H1 (cell line): ENCODE results near the gene ST14. TPM values are rescaled to one million over a fixed set of nuclear protein-coding genes. Genes with fewer than 3 reads are reported as not detected.
"Not testable (repeated sequence)": the region's sequence is repeated elsewhere in the genome, so short reads cannot be mapped to it uniquely, and the experiment has no call there.

ENCODE experiments used
- CTCF ChIA-PET: fragments of 300-600 bp; sonication (Branson Sonifier 250); formaldehyde crosslinking; loops from one replicate; lab custom pipeline; 2021; ENCODE audit not compliant: partially characterized antibody; lab: Charles Lee
- POLR2A ChIA-PET: fragments of 300-600 bp; sonication (Branson Sonifier 250); formaldehyde crosslinking; loops from one replicate; lab custom pipeline; 2021; ENCODE audit warnings: inconsistent platforms; ENCODE audit not compliant: partially characterized antibody; lab: Charles Lee
- DNase-seq, 2 experiments: peaks; one replicate each; pipeline versions ENCODE4 v3.0.0 to v3.0.0-alpha.2; 2010 to 2022; ENCODE audit warnings: low spot score in 2 of 2, low read depth in 1 of 2, mixed read lengths in 1 of 2
- FAIRE-seq: peaks from 2 replicates; lab custom pipeline; 2011; peaks lifted over from hg19 to GRCh38; lab: Jason Lieb, UNC
- H2AFZ ChIP-seq: 2 replicates; pipeline ENCODE4 v1.8.1; 2012; ENCODE audit warnings: low read length, inconsistent platforms
- H2AK5ac ChIP-seq: 2 replicates; pipeline ENCODE4 v1.6.1; 2013; ENCODE audit warnings: low read depth, low read length
- H2BK120ac ChIP-seq: replicated peaks from 2 replicates; pipeline ENCODE3; 2013; ENCODE audit warnings: low read depth, low read length, inconsistent platforms
- H2BK12ac ChIP-seq: 2 replicates; pipeline ENCODE4 v1.6.1; 2013; ENCODE audit warnings: low read depth, low read length
- H2BK15ac ChIP-seq: 2 replicates; pipeline ENCODE4 v1.6.1; 2013; ENCODE audit warnings: low read length
- H2BK20ac ChIP-seq: 2 replicates; pipeline ENCODE4 v1.6.1; 2013; ENCODE audit warnings: low read length
- H2BK5ac ChIP-seq: 2 replicates; pipeline ENCODE4 v1.6.1; 2013; ENCODE audit warnings: low read depth, low read length
- H3K14ac ChIP-seq: 2 replicates; pipeline ENCODE4 v1.6.1; 2013; ENCODE audit warnings: inconsistent platforms; ENCODE audit not compliant: insufficient read length
- H3K18ac ChIP-seq: 2 replicates; pipeline ENCODE4 v1.6.1; 2013; ENCODE audit warnings: low read length; ENCODE audit errors: extremely low read depth
- H3K23ac ChIP-seq: 2 replicates; pipeline ENCODE4 v1.6.1; 2013; ENCODE audit warnings: inconsistent platforms; ENCODE audit not compliant: insufficient read length
- H3K23me2 ChIP-seq: 2 replicates; pipeline ENCODE4 v1.6.1; 2013; ENCODE audit warnings: low read depth, low read length
- H3K27ac ChIP-seq: 2 replicates; pipeline ENCODE4 v1.6.1; 2011; ENCODE audit warnings: low read depth, low read length, inconsistent platforms
- H3K27me3 ChIP-seq, 4 experiments: replicated peaks in 1 of 4; 1 replicate in 1 of 4; 2 replicates in 3 of 4; pipeline versions ENCODE4 v1.6.1 to v1.8.1; 2011 to 2013; ENCODE audit warnings: low read length in 3 of 4, mild to moderate bottlenecking in 3 of 4, inconsistent platforms in 2 of 4, mixed read lengths in 2 of 4, moderate library complexity in 1 of 4; ENCODE audit not compliant: control insufficient read depth in 3 of 4, insufficient read depth in 3 of 4; ENCODE audit errors: extremely low read depth in 1 of 4
- H3K36me3 ChIP-seq, 4 experiments: 2 replicates each; pipeline versions ENCODE4 v1.6.1 to v1.8.1; 2011 to 2013; ENCODE audit warnings: mild to moderate bottlenecking in 4 of 4, low read length in 3 of 4, moderate library complexity in 2 of 4, control low read depth in 1 of 4, inconsistent platforms in 1 of 4; ENCODE audit not compliant: insufficient read depth in 4 of 4, control insufficient read depth in 2 of 4
- H3K4ac ChIP-seq: replicated peaks from 2 replicates; pipeline ENCODE3; 2013; ENCODE audit warnings: low read length, low read depth, mixed read lengths, inconsistent platforms; ENCODE audit not compliant: insufficient read length
- H3K4me1 ChIP-seq, 4 experiments: replicated peaks in 1 of 4; 1 replicate in 1 of 4; 2 replicates in 3 of 4; pipeline versions ENCODE4 v1.6.1 to v1.8.1; 2011 to 2013; ENCODE audit warnings: low read length in 3 of 4, inconsistent platforms in 2 of 4, mixed read lengths in 1 of 4; ENCODE audit not compliant: insufficient read depth in 4 of 4, control insufficient read depth in 3 of 4
- H3K4me2 ChIP-seq, 2 experiments: 2 replicates each; pipeline versions ENCODE4 v1.6.1 to v1.8.1; 2011 to 2013; ENCODE audit warnings: low read depth in 2 of 2, low read length in 2 of 2, control low read depth in 1 of 2, inconsistent platforms in 1 of 2, mild to moderate bottlenecking in 1 of 2; ENCODE audit not compliant: insufficient read depth in 1 of 2
- H3K4me3 ChIP-seq, 4 experiments: fragments of 200-600, 300-600 bp in 1 of 4; sonication (generic), shearing (Covaris generic), sonication (Bioruptor Twin) in 1 of 4; 2 replicates each; pipeline versions ENCODE4 v1.5.1 to v1.8.1; 2011 to 2016; ENCODE audit warnings: low read length in 4 of 4, low read depth in 3 of 4, control low read depth in 2 of 4, inconsistent platforms in 2 of 4, mild to moderate bottlenecking in 2 of 4, mixed read lengths in 1 of 4, moderate library complexity in 1 of 4; ENCODE audit not compliant: insufficient read depth in 2 of 4; ENCODE audit errors: extremely low read depth in 1 of 4
- H3K56ac ChIP-seq: replicated peaks from 2 replicates; pipeline ENCODE3; 2013; ENCODE audit warnings: low read depth, mild to moderate bottlenecking, mixed read lengths, low read length, inconsistent platforms; ENCODE audit not compliant: insufficient read length
- H3K79me1 ChIP-seq: 2 replicates; pipeline ENCODE4 v1.6.1; 2013; ENCODE audit warnings: low read depth, low read length, control low read depth
- H3K79me2 ChIP-seq, 2 experiments: 2 replicates each; pipeline versions ENCODE4 v1.6.1 to v1.8.1; 2012 to 2013; ENCODE audit warnings: low read length in 2 of 2, mild to moderate bottlenecking in 2 of 2, inconsistent platforms in 1 of 2; ENCODE audit not compliant: insufficient read depth in 2 of 2, control insufficient read depth in 1 of 2
- H3K9ac ChIP-seq, 4 experiments: replicated peaks in 1 of 4; 1 replicate in 1 of 4; 2 replicates in 3 of 4; pipeline versions ENCODE4 v1.6.1 to v1.8.1; 2011 to 2013; ENCODE audit warnings: low read depth in 3 of 4, low read length in 3 of 4, control low read depth in 2 of 4, mild to moderate bottlenecking in 2 of 4, moderate library complexity in 2 of 4, inconsistent platforms in 1 of 4; ENCODE audit errors: extremely low read depth in 1 of 4
- H3K9me3 ChIP-seq, 2 experiments: 2 replicates each; pipeline versions ENCODE4 v1.6.1 to v1.8.1; 2012 to 2013; ENCODE audit warnings: mild to moderate bottlenecking in 2 of 2, moderate library complexity in 2 of 2, control low read depth in 1 of 2, inconsistent platforms in 1 of 2, low read depth in 1 of 2, low read length in 1 of 2, mixed read lengths in 1 of 2; ENCODE audit not compliant: insufficient read depth in 2 of 2
- H4K20me1 ChIP-seq, 2 experiments: replicated peaks in 1 of 2; 2 replicates each; pipeline versions ENCODE3 to v1.8.1; 2011 to 2013; ENCODE audit warnings: inconsistent platforms in 2 of 2, low read length in 2 of 2, mild to moderate bottlenecking in 1 of 2; ENCODE audit not compliant: insufficient read depth in 2 of 2, control insufficient read depth in 1 of 2
- H4K5ac ChIP-seq: 2 replicates; pipeline ENCODE4 v1.6.1; 2013; ENCODE audit warnings: low read length, low read depth, mixed read lengths, inconsistent platforms; ENCODE audit not compliant: insufficient read length
- H4K8ac ChIP-seq: 2 replicates; pipeline ENCODE4 v1.8.0; 2013; ENCODE audit warnings: mild to moderate bottlenecking, moderate library complexity, low read length, inconsistent platforms; ENCODE audit not compliant: insufficient read depth; ENCODE audit errors: extremely low read depth
- H4K91ac ChIP-seq: replicated peaks from 2 replicates; pipeline ENCODE3; 2013; ENCODE audit warnings: low read length, mixed read lengths, inconsistent platforms; ENCODE audit not compliant: insufficient read length
- WGBS, 2 experiments: shearing (Covaris generic) in 1 of 2; methylation state at CpG; one replicate each; pipeline versions ENCODE4 v1.1.6 to v1.1.7; 2013 to 2015; ENCODE audit warnings: low lambda C conversion rate in 2 of 2, mixed read lengths in 2 of 2, inconsistent platforms in 1 of 2, low coverage in 1 of 2, missing lambda C conversion rate in 1 of 2; ENCODE audit not compliant: insufficient replicate concordance in 2 of 2, insufficient coverage in 1 of 2, insufficient read length in 1 of 2; ENCODE audit errors: extremely low coverage in 1 of 2, missing lambda C conversion rate in 1 of 2; 5-methylcytosine and 5-hydroxymethylcytosine counted together
- polyA plus RNA-seq, 7 experiments: library from polyadenylated mRNA; depleted of rRNA in 3 of 7; stranded (reverse) in 5 of 7; unstranded in 2 of 7; fragments of >200 nt in 5 of 7; fragments of 200-250 nt in 2 of 7; gene quantifications; 1 replicate in 5 of 7; 2 replicates in 1 of 7; 4 replicates in 1 of 7; pipeline versions ENCODE4 v1.2.1 to v1.2.3, GENCODE V29; 2011 to 2013; ENCODE audit warnings: missing spikeins in 2 of 7, mixed read lengths in 2 of 7
- total RNA-seq: library from RNA; stranded (reverse); fragmentation: NEBNext Ultra II Directional; extraction: Animal tissue kit (Norgen Biotek cat#: 25700); gene quantifications from 2 replicates; pipeline ENCODE4 v1.2.1, GENCODE V29; 2021

ST14 gene
- total and polyA plus RNA-seq, 2 of the 8 experiments (the other 6 are each of a cell fraction or from before 2014, with no cell fraction given) = 22.4 to 24.9 TPM

DNA sequence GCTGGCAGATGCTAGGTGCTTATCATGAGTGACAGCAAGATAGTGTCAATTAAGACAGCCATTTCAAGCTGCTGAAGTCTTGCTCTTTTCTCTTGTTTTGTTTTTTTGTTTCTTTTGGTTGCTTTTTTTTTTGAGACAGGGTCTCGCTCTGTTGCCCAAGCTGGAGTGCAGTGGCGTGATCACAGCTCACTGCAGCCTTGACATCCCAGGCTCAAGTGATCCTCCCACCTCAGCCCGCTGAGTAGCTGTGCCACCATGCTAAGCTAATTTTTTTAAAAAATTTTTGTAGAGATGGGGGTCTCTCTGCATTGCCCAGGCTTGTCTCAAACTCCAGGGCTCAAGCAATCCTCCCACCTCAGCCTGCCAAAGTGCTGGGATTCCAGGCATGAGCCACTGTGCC, 12.4 kb downstream of the ST14 start:
- H3K36me3 ChIP-seq, H3K27ac ChIP-seq, H3K56ac ChIP-seq, FAIRE-seq, H4K8ac ChIP-seq, H2BK5ac ChIP-seq, DNase-seq, H3K23me2 ChIP-seq, H4K5ac ChIP-seq, H2AK5ac ChIP-seq, H3K23ac ChIP-seq, H3K4me2 ChIP-seq, H3K9me3 ChIP-seq, POLR2A ChIA-PET, H2BK120ac ChIP-seq, H3K79me2 ChIP-seq, H4K91ac ChIP-seq, H3K4me3 ChIP-seq, H3K79me1 ChIP-seq, H2BK20ac ChIP-seq, H2BK15ac ChIP-seq, H3K4me1 ChIP-seq, H3K4ac ChIP-seq, H3K14ac ChIP-seq, H2BK12ac ChIP-seq, H3K9ac ChIP-seq, H2AFZ ChIP-seq, H3K18ac ChIP-seq: not testable (repeated sequence)
- 91% methylated on average over 3 of the region's 3 CpGs; no CpG with 5 or more reads in 1 of the 2 experiments for WGBS, 2 experiments
- peaks cover 9 to 11% of the 10 kb centered on the region in 2 experiments for H4K20me1 ChIP-seq
- CTCF ChIA-PET = interaction anchor here (0.6 to 0.8 kb wide), 3 partner anchors 8 to 261 kb away, joined by 3 to 4 read pairs (median 3); no protein-coding TSS in a partner anchor
- peaks cover 4 to 38% (median 32%) of the 10 kb centered on the region in 4 experiments for H3K27me3 ChIP-seq
